Endothelial cell of umbilical vein (primary cell): ENCODE results near the gene EP400. TPM values are rescaled to one million over a fixed set of nuclear protein-coding genes. Genes with fewer than 3 reads are reported as not detected.

ENCODE experiments used
- BruUV-seq: library from RNA; stranded (reverse); fragments of 400-500 nt; replicated peaks from 2 replicates; lab custom pipeline; 2021; lab: Mats Ljungman, UMichigan
- CTCF ChIA-PET: fragments of 300-600, 350-600 bp; sonication (Branson Sonifier 250); formaldehyde crosslinking; loops from one replicate; lab custom pipeline; 2021; ENCODE audit warnings: antibody characterized with exemption, inconsistent platforms; lab: Charles Lee
- POLR2A ChIA-PET: fragments of 300-600, 350-600 bp; sonication (Branson Sonifier 250); formaldehyde crosslinking; loops from one replicate; lab custom pipeline; 2021; ENCODE audit warnings: antibody characterized with exemption, inconsistent platforms; lab: Charles Lee
- DNase-seq: peaks from one replicate; pipeline ENCODE4 v3.0.0-alpha.2; 2011; ENCODE audit warnings: low read depth, low spot score
- FAIRE-seq: peaks from 2 replicates; lab custom pipeline; 2011; peaks lifted over from hg19 to GRCh38; lab: Jason Lieb, UNC
- H2AFZ ChIP-seq: 2 replicates; pipeline ENCODE4 v1.6.0; 2012; ENCODE audit warnings: low read depth, low read length, control low read depth, inconsistent platforms
- H3K27ac ChIP-seq: 2 replicates; pipeline ENCODE4 v1.5.1; 2011; ENCODE audit warnings: low read depth, mild to moderate bottlenecking, control low read depth, low read length, moderate library complexity; ENCODE audit not compliant: insufficient read depth
- H3K27me3 ChIP-seq, 2 experiments: 2 replicates each; pipeline versions ENCODE4 v1.6.0 to v1.6.1; 2011; ENCODE audit warnings: low read length in 2 of 2, mixed read lengths in 1 of 2; ENCODE audit not compliant: control insufficient read depth in 2 of 2, insufficient read depth in 2 of 2
- H3K36me3 ChIP-seq, 2 experiments: 2 replicates in 1 of 2; 3 replicates in 1 of 2; pipeline ENCODE4 v1.5.1; 2011; ENCODE audit warnings: low read length in 2 of 2, mild to moderate bottlenecking in 1 of 2, moderate library complexity in 1 of 2; ENCODE audit not compliant: control insufficient read depth in 2 of 2, insufficient read depth in 2 of 2; ENCODE audit errors: extremely low read depth in 1 of 2
- H3K4me1 ChIP-seq: 3 replicates; pipeline ENCODE4 v1.5.1; 2011; ENCODE audit warnings: mild to moderate bottlenecking, low read length; ENCODE audit not compliant: control insufficient read depth, insufficient read depth; ENCODE audit errors: extremely low read depth
- H3K4me2 ChIP-seq: 2 replicates; pipeline ENCODE4 v1.6.1; 2011; ENCODE audit warnings: low read length, control low read depth, mixed read lengths; ENCODE audit not compliant: insufficient read depth
- H3K4me3 ChIP-seq, 3 experiments: fragments of 200-600 bp in 1 of 3; sonication (generic), shearing (Covaris generic) in 1 of 3; replicated peaks in 1 of 3; 2 replicates each; pipeline ENCODE4 v1.5.1; 2011 to 2016; ENCODE audit warnings: control low read depth in 3 of 3, low read length in 3 of 3, mild to moderate bottlenecking in 2 of 3, inconsistent platforms in 1 of 3, low read depth in 1 of 3, moderate library complexity in 1 of 3; ENCODE audit not compliant: insufficient read depth in 1 of 3
- H3K79me2 ChIP-seq: 2 replicates; pipeline ENCODE4 v1.6.0; 2012; ENCODE audit warnings: low read length, inconsistent platforms; ENCODE audit not compliant: control insufficient read depth, insufficient read depth
- H3K9ac ChIP-seq: replicated peaks from 2 replicates; pipeline ENCODE3; 2011; ENCODE audit warnings: low read length, control low read depth; ENCODE audit not compliant: insufficient read depth; ENCODE audit errors: extremely low read depth
- H3K9me1 ChIP-seq: replicated peaks from 3 replicates; pipeline ENCODE4 v1.6.0; 2011; ENCODE audit warnings: mild to moderate bottlenecking, low read length; ENCODE audit not compliant: control insufficient read depth, insufficient read depth; ENCODE audit errors: extremely low read depth
- H3K9me3 ChIP-seq: replicated peaks from 2 replicates; pipeline ENCODE4 v1.5.1; 2012; ENCODE audit warnings: low read length, inconsistent platforms; ENCODE audit not compliant: control insufficient read depth, insufficient read depth
- H4K20me1 ChIP-seq: replicated peaks from 2 replicates; pipeline ENCODE3; 2011; ENCODE audit warnings: mild to moderate bottlenecking, low read length; ENCODE audit not compliant: control insufficient read depth, insufficient read depth; ENCODE audit errors: extremely low read depth
- CTCF ChIP-seq, 2 donors: IDR thresholded peaks; 1 replicate in 1 of 2; 2 replicates in 1 of 2; pipeline ENCODE4 v1.5.1; 2011; ENCODE audit warnings: low read length in 2 of 2, mild to moderate bottlenecking in 2 of 2, moderate library complexity in 2 of 2, control low read depth in 1 of 2, inconsistent platforms in 1 of 2, low read depth in 1 of 2; ENCODE audit not compliant: insufficient read depth in 1 of 2; ENCODE audit errors: extremely low read depth in 1 of 2
- EZH2 ChIP-seq: IDR thresholded peaks from 2 replicates; pipeline ENCODE4 v1.6.1; 2012; ENCODE audit warnings: borderline replicate concordance, low read depth, mild to moderate bottlenecking, moderate library complexity, low read length, inconsistent platforms; ENCODE audit not compliant: severe bottlenecking
- FOS ChIP-seq: IDR thresholded peaks from 2 replicates; pipeline ENCODE4 v1.6.1; 2011; ENCODE audit warnings: mild to moderate bottlenecking, low read length, moderate library complexity, borderline replicate concordance; ENCODE audit not compliant: insufficient read depth
- GATA2 ChIP-seq: IDR thresholded peaks from 2 replicates; pipeline ENCODE4 v1.7.0; 2011; ENCODE audit warnings: low read depth, mild to moderate bottlenecking, moderate library complexity, mixed read lengths, low read length; ENCODE audit not compliant: insufficient read length, insufficient read depth
- JUN ChIP-seq: IDR thresholded peaks from 2 replicates; pipeline ENCODE4 v1.6.1; 2011; ENCODE audit warnings: borderline replicate concordance, low read depth; ENCODE audit not compliant: insufficient read length, insufficient read depth
- MYC ChIP-seq: IDR thresholded peaks from one replicate; pipeline ENCODE4 v1.6.1; 2011; ENCODE audit warnings: mild to moderate bottlenecking, low read depth, low read length
- POLR2A ChIP-seq: IDR thresholded peaks from 2 replicates; pipeline ENCODE4 v1.6.1; 2012; ENCODE audit warnings: low read depth, mild to moderate bottlenecking, control low read depth, low read length
- POLR2AphosphoS5 ChIP-seq: IDR thresholded peaks from 2 replicates; pipeline ENCODE4 v1.6.1; 2012; ENCODE audit warnings: low read depth, mild to moderate bottlenecking, control low read depth, low read length, moderate library complexity; ENCODE audit not compliant: insufficient read depth
- dilution Hi-C: fragments of 300-500 bp; cut with MboI; formaldehyde crosslinking; loops from one replicate; pipeline ENCODE4 v1.15.0; 2019; ENCODE audit warnings: low sequenced_read_pairs; ENCODE audit not compliant: extremely low pct_ligation_motif_present
- intact Hi-C: fragments of 100-400 bp; cut with micrococcal nuclease; formaldehyde crosslinking; loops from one replicate; pipeline ENCODE4 v1.10.0; 2022
- polyA plus RNA-seq, 4 experiments: library from polyadenylated mRNA; depleted of rRNA in 3 of 4; stranded (reverse) in 3 of 4; unstranded in 1 of 4; fragments of >200 nt; gene quantifications; 2 replicates each; pipeline versions ENCODE4 v1.2.1 to v1.2.3, GENCODE V29; 2011 to 2012; ENCODE audit warnings: missing spikeins in 1 of 4
- total RNA-seq: library from RNA; stranded (reverse); gene quantifications from 2 replicates; pipeline ENCODE4 v1.2.3, GENCODE V29; 2021
- TF ChIP-seq, protein P1 (sequence below): IDR thresholded peaks from 2 replicates; pipeline ENCODE4 v1.6.1; 2011; ENCODE audit not compliant: insufficient read depth, insufficient read length

The EP400 gene
- total and polyA plus RNA-seq, 2 donors (not counting 3 experiments of a cell fraction or from before 2014, with no cell fraction given), result 9.0 to 57.7 TPM

DNA sequence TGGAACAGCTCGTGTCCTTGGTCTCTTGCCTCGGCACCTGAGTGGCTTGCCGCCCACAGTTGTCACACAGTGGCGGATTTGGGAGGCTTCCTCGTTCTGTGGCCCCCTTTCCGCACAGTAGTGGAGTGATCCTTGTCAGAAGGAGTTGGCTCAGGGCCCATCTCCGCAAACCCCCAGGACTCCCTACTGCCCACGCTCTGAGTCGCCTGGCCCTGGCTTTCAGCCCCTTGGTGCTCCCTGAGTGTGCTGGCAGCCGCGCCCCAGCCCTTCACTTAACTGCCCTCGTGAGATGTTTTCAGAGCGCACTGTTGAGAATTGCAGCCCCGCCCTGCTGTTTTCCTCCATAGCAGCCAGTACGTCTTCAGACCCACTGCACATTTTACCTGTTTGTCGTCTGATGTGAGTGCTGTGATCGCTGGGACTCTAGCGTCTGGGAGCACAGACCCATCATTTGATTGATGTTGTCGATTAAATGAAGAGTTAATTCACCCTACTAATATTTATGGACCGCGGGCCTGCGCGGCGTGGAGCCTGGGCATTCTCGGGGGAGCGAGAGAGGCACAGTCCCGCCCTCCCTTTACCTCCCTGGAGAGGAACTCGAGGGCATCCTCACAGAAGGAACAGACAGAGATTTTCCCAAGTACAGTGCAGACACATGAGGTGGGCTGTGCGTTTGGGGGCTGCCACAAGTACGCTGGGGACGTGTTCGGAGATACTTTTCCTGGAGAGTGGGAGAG is 102.6 kb downstream of the EP400 start:
- no TSS peak for BruUV-seq
- dilution Hi-C loops (no loop called here), intact Hi-C loops (no loop called here)
- ChIA-PET POLR2A (no interaction called here), CTCF (no interaction called here)
- Histone ChIP-seq H4K20me1 (no peaks in the 10 kb centered on the region), H3K4me3 (no peak overlapping the region), H2AFZ (no peak overlapping the region), H3K27me3 (no peaks in the 10 kb centered on the region), H3K9me3 (no peaks in the 10 kb centered on the region), H3K79me2 (peaks cover 2% of the 10 kb centered on the region), H3K27ac (no peak overlapping the region), H3K36me3 (peaks cover 11 to 56% of the 10 kb centered on the region in 2 experiments), H3K9ac (no peak overlapping the region), H3K4me1 (no peaks in the 10 kb centered on the region), H3K9me1 (no peaks in the 10 kb centered on the region), H3K4me2 (no peak overlapping the region)
- no peak for TF ChIP-seq EZH2
- TF ChIP-seq POLR2A, result no peak
- TF ChIP-seq GATA2, result no peak
- TF ChIP-seq MYC, result no peak
- no peak for DNase-seq
- FAIRE-seq, result no peak

DNA sequence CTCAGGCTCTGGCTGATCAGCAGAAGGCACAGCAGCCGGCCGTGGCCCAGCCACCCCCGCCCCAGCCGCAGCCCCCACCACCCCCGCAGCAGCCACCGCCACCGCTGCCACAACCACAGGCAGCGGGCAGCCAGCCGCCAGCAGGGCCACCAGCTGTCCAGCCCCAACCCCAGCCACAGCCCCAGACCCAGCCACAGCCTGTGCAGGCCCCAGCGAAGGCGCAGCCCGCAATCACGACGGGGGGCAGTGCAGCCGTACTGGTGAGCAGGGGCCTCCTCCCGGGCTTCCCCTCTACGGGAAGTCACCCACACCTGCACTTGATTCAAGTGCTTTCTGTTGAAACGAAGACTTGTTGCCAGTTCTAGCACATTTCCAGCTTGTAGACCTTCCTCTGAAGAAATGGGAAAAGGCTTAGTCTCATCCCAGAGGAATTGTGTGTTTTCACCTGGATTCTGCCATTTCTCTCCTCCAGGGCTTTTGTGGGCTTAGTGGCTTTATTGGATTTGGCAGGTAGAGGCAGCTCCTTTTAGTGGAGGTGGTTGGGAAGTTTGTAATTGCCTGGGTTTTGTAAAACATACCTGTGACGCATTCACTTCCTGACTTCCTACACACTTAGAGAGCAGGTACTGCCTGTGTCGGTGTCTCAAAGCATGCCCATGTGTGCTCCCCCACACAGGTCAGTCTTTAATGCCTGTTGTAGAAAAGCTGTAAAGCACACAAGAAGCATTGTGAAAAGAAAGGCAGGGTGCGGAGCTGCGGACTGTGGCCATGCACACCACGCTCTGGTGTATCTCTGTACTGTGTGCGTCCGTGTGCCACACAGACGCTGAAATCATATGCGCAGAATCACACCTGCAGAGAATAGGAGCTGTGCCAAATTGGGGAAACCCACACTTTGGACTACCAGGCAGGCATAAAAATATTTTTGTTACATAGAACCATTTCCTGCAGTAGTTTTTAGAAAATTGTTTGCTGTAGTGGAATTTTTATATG is 103.9 kb downstream of the EP400 start:
- CTCF ChIA-PET, result no interaction called here

More for the DNA sequence above, 103.9 kb downstream of the EP400 start:
- Histone ChIP-seq H3K4me1 (no peaks in the 10 kb centered on the region), H3K27ac (no peak overlapping the region), H2AFZ (no peak overlapping the region), H3K9me1 (no peaks in the 10 kb centered on the region), H3K4me3 (no peak overlapping the region), H3K9me3 (no peaks in the 10 kb centered on the region), H3K79me2 (peaks cover 2% of the 10 kb centered on the region), H4K20me1 (no peaks in the 10 kb centered on the region), H3K4me2 (no peak overlapping the region), H3K27me3 (no peaks in the 10 kb centered on the region), H3K36me3 (peaks cover 11 to 58% of the 10 kb centered on the region in 2 experiments), H3K9ac (no peak overlapping the region)
- intact Hi-C loops, result no loop called here
- FAIRE-seq, result no peak
- DNase-seq, result no peak
- POLR2A ChIA-PET, result no interaction called here
- TF ChIP-seq JUN (no peak), MYC (no peak), CTCF (IDR thresholded peaks at IDR 0.05; ENCODE audit: extremely low read depth in 1 of 2, insufficient read depth in 1 of 2, low read depth in 1 of 2, low read length in 2 of 2) (no peak), GATA2 (no peak), EZH2 (no peak), POLR2AphosphoS5 (no peak), FOS (no peak), POLR2A (no peak)
- TF ChIP-seq, protein P1, sequence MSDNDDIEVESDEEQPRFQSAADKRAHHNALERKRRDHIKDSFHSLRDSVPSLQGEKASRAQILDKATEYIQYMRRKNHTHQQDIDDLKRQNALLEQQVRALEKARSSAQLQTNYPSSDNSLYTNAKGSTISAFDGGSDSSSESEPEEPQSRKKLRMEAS, result no peak
- BruUV-seq, result no TSS peak
- dilution Hi-C loops, result no loop called here
